GM21515 (cell line): ENCODE results near the gene SYNGR2.
A peak's percentile ranks its signal among the peaks of the same experiment; 100 is the strongest.

Source experiments
- ATAC-seq: cut with Tn5 transposase; IDR thresholded peaks from one replicate; pipeline ENCODE4 v1.9.1; 2021; ENCODE audit not compliant: unreplicated experiment

The SYNGR2 gene

DNA sequence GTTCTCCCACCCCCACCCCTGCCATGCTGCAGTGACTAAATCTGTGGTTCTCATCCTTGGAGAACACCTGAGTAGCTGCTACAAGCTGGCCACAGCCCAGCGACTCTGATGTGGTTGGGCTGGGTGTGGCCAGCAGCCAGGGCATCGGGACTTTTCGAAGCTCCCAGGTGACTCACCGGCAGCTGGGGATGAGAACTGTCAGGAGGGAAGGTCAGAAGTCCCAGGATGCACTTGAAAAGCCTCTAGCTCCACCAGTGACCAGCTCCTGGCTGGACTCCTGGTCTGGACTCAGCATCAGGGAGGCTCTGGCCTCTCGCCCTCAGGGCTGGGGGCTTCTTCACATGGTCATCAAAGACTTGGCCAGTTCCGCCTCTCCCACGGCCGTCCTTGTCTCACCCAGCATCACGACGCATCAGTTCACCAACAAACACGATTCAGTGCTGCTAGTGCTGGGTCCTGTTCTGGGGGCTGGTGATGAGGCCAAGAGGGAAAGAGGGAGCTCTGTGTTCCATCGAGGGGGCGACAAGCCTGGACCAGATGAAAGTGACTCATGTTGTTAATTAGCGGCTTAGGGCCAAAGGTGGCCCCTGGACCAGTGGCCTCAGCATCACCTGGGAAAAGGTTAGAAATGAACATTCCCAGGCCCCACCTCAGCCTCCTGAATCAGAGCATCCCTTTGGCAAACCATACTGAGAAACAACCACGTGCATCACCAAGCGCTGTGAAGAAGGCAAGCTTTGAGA is 26.1 kb upstream of the SYNGR2 start:
- no peak for ATAC-seq

DNA sequence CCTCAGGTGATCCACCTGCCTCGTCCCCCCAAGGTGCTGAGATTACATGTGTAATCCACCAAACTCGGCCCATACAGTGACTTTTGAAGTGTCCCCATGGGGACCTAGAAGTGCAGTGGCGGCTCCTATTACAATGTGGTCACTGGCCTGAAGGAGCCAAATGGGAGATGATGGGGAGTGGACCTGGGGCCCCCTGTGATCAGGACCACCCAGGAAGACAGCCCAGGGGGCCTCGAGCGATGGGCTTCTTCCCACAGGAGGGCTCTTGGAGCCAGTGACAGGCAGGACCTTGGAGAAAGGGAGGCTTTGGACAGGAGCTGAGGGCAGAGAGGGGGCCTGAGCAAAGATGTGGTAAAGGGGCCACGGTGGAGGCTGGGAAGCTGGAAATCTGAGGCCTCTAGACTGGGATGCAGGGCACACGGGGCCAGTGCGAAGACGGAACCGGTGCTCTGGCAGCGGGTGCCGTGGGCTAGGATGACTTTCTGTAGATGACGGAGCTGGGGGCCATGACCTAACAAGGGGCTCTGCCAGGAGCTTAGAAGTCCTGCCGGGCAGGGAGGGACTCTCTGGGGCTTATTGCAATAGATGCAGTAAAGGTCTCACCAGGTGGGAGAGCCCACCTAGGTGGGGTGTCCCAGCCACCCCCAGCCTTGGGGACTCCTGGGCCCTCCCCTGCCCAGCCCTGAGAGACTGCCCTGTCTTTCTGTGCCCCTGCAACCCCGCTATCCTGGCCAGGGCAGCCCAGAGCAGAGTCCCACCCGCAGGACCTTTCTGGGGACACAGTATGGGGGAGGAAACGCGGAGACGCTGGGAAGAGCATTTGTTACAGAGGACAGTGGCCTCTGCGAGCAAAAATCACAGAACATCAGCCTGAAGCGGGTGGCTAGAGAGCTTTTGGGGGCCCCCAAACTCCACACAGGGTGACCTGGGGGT is 24.9 kb upstream of the SYNGR2 start:
- ATAC-seq: no peak

DNA sequence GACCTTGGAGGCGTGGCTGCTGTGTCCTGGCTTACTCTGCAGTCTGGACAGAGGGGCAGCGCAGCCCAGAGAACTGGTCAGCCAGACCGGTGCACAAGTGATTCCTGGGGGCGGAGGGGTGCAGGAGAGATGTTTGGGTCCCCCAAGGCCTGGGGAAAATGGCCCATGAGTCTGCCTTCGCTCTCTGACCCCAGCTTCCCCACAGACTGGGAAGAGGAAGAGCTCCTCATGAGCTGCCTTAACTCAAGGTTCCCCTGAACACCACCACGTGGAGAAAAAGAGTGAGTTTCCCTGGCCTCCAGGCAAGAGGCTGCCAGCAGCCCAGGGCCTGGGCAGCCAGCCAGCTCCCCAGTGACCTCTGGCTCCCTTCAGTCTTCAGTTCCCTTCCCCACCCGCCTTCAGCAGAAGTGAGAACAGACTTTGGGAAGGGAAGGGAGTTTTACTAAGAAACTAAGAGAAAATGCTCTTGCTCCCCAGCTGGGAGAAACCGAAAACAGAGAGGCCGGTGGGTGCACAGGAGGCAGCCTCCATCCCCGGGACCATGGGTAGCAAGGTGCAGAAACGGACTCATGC is 24.1 kb upstream of the SYNGR2 start:
- no peak for ATAC-seq

GRCh38 chr17:78144736-78145641 is 23.4 kb upstream of the SYNGR2 start:
- no peak for ATAC-seq

GRCh38 chr17:78146471-78146869 is 21.9 kb upstream of the SYNGR2 start:
- no peak for ATAC-seq

- no peak for ATAC-seq
Measured at GRCh38 chr17:78146881-78147280, 21.5 kb upstream of the SYNGR2 start.

DNA sequence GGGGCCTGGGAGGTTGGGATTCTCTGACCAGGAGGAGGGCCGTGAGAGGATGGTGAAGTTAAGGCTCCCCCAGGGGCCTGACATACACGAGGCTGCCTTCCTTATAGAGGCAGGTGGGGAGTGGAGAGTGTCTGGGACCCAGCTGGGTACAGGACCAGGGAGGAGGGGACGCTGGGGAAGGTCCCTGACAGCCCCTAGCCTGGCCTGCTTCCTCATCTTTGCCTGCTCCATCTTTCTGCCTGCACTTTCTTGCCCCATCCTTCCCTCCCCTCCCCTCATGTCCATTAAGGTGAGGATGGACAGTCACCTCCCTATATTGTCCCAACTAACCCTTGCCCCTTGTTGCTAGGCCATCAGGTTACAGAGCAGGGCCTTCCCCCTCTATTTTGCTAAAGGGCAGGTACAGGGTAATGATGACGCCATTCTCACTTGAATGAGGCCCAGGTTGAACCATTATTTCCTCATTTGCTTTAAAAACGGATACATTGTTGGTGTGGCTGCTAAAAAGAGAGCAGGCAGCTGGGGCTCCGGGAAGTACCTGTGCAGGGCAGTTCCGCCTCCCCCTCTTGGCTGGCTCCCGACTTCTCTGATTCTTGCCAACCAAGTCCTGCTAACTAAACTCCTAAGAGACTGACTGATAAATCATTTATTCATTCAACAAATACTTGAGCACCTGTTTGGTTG is 20.9 kb upstream of the SYNGR2 start:
- ATAC-seq: peak; percentile 38

GRCh38 chr17:78148286-78149016 is 19.9 kb upstream of the SYNGR2 start:
- no peak for ATAC-seq

DNA sequence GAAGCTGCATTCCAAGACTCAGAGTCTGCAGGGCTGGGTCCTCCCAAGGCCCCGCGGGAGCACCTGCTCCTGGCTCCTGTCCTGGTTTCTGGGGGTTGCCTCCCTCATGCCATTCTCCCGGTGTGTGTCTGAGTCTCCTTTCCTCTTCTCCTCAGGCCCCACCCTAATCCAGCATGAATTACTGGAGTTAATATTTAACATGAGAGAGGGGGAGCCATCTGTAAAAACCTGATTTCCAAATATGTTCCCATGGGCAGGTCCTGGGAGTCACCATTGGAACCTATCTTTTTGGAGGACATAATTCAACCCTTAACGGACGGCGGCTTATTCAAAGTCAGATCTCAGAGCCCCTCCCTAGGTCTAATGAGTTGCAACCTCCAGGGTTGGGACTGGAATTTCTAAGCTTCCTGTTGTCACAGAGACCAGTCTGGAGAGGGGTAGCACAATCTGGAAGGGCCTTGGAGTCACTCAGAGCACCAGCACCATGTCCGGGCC is 16.8 kb upstream of the SYNGR2 start:
- no peak for ATAC-seq

GRCh38 chr17:78154903-78155811 is 13.2 kb upstream of the SYNGR2 start:
- ATAC-seq: peak; percentile 47

GRCh38 chr17:78159575-78160158 is 8.7 kb upstream of the SYNGR2 start:
- ATAC-seq: no peak

- no peak for ATAC-seq
Measured at GRCh38 chr17:78163881-78164747, 4.3 kb upstream of the SYNGR2 start.

DNA sequence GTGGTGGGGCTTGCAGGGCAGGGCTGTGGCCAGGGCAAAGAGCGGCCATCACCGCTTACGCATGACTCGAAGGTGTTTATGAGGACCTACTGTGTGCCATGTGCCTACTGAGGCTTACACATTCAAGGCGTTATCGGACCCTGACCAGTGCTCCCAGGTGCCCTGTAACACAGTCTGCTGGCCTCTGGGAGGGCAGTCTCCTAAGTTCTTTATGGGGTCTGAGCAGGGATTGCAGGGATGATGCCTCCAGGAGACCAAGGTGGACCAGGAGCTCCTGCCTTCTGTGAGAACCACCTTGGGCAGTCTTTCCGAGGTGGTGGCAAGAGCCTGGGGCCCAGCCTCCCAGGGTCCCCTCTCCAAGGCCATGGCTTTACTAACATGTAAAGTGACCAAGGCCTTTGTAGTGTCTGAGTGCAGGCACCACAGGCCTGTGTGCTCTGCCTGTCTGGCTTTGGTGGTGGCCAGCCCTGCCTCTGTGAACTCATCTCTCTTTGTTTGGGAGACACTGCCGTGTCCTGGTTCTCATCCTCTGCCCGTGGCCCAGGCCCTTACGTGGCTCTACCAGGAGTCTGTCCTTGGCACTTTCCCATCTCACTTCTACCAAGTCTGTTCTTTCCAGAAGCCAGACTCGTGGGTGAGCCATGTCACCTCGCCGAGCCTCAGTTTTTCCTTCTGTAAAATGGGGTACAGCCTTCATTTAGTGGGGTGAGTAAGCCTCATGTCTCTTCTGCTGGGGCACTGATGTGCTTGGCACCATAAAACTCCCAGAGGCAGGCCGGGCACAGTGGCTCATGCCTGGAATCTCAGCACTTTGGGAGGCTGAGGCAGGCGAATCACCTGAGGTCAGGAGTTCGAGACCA is 3.4 kb upstream of the SYNGR2 start:
- ATAC-seq: no peak

- no peak for ATAC-seq
Measured at GRCh38 chr17:78166416-78166815, 2.0 kb upstream of the SYNGR2 start.

GRCh38 chr17:78168903-78169793 is 767 bp downstream of the SYNGR2 start:
- peak; percentile 3 for ATAC-seq
